Left renal pelvis (tissue), 4 donors: ENCODE results near the gene TMEM243. TPM values are rescaled to one million over a fixed set of nuclear protein-coding genes. Genes with fewer than 3 reads are reported as not detected.
A peak's percentile ranks its signal among the peaks of the same experiment; 100 is the strongest.

Source experiments
- DNase-seq, 4 donors: peaks; one replicate each; pipeline ENCODE4 v3.0.0-alpha.2; 2013; ENCODE audit warnings: low read depth in 4 of 4, low spot score in 3 of 4
- polyA plus RNA-seq, 4 donors: library from polyadenylated mRNA; unstranded; fragments of 120-200 nt; gene quantifications; one replicate each; pipeline ENCODE4 v1.2.1, GENCODE V29; 2013; ENCODE audit not compliant: insufficient read length in 4 of 4

Gene TMEM243
- polyA plus RNA-seq, 4 donors: 31.5 to 47.2 (median 39.7) TPM

- DNase-seq: no peak
Measured at GRCh38 chr7:87170828-87171227, 48.7 kb downstream of the TMEM243 start.

DNA sequence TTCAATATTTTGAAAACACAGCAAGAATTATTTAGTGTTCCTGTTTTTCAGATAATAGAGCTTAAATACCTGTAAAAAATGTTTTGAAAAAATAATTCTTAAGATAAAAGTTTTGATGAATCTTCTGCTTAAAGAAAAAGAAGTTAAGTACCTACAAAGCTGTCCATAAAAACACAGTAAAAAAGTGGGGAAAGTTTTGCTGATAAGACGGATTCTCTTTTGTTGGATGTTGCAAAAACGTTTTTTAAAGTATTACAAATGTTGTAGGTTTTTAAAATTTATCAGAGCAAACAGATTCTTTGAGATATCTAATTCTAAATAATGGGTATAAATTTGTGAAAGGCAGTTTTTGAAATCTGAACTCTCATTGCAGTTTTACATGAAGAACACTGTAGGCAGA is 55.1 kb downstream of the TMEM243 start:
- DNase-seq: no peak

- no peak for DNase-seq
Measured at GRCh38 chr7:87159538-87159937, 60.0 kb downstream of the TMEM243 start.

GRCh38 chr7:87156709-87157108 is 62.8 kb downstream of the TMEM243 start:
- DNase-seq: no peak

DNA sequence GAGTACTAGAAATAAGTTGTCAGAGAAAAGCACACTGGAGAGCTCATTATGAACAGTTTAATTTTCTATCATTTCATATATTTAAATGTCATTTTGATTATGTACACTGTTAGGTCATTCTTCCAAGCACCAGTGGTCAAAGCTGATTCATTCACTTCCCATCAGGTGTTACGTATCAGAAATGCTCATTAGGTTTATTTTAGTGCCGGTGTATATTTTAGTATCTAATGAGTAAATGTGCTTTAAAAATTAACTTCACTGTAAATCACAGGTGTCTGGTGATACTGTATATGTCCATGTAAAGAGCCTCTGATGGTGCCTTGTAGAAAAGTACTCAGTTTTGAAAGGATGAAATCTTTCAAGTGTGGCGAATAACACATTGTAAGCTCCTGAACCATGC is 63.7 kb downstream of the TMEM243 start:
- no peak for DNase-seq

DNA sequence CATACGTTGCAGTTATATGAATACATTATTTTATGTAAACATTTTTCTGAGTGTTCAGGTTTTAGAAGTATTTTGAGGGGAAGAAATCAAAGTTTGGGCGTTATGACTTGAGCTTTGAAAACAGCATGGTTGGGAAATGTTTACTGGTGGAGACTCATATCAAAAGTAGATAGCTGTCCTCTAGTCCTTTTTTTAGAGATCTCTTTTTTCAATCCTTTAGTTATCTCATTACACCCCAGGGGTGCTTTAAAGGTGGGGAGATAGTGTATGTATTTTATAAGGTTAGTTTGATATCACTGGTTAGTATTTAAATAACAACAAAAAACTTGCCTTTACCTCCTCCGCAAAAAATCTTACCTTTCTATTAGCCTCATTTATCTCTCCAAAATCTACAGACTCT is 65.0 kb downstream of the TMEM243 start:
- DNase-seq: no peak

- no peak for DNase-seq
Measured at GRCh38 chr7:87154166-87154565, 65.4 kb downstream of the TMEM243 start.

- peak in 1 of 4 donors; percentile 44 for DNase-seq
Measured at GRCh38 chr7:87152897-87153641, 66.5 kb downstream of the TMEM243 start.

DNA sequence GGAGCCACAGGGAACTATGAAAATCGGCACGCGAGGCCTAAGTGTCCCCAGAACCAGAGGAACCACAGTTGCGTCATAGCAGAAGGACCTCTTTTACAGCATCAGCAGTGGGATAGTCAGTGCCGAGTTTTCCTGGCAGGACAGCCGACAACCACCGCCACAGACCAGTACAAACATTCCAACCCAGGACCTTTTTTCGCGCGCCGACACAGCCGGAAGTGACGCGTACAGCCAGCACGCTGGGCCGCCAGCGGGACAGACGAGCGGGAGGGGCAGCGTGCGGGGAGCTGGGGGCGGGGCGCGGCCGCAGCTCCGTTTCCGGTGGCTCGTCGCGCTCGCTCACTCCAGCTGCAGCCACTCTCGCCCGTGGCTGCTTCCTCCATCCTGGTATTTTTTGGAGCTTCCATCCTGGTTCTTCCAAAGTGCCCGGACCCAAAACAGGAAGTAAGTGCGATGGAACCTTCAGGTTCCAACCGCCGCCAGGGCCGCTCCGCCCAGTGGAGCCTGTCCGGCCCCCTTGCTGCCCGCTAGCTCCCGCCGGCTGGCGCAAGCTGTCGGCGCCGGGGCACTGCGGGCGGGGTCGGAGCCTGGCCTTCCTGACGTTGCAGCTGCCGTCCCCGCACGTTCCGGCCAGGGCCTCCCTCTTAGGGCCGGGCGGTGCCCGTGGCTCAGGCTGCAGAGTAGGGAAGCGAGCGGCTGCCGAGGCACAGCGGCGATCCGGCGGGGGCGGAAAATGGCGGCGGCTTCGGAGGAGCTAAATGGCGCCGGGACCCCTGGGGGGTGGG is 67.2 kb downstream of the TMEM243 start, which contains the start of gene DMTF1:
Gene DMTF1 (plus strand): TSS at position 342 of the 785 bp plus-strand sequence. CDS start 12,489 bp downstream, outside the sequence.
- peak; percentile 86 to 91 (median 90) for DNase-seq

DNA sequence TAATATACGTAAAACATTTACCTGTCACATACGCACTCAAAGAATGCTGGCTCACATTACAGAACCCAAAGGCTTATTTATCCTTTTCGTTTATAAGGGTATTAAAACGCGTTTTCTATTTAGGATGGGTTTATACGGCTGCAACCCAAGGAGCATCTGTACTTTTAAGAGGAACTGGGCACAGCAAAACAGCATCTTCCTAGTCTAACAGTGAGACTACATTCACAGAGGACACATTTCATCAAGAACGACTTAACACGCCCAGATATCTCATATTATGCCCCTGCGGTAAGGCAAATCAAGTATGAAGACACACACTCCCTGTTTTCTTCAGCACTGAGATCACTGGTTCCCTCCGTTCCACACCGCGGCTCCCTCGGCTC is 67.8 kb downstream of the TMEM243 start:
- no peak for DNase-seq

- DNase-seq: no peak
Measured at GRCh38 chr7:87151002-87151728, 68.4 kb downstream of the TMEM243 start.

DNA sequence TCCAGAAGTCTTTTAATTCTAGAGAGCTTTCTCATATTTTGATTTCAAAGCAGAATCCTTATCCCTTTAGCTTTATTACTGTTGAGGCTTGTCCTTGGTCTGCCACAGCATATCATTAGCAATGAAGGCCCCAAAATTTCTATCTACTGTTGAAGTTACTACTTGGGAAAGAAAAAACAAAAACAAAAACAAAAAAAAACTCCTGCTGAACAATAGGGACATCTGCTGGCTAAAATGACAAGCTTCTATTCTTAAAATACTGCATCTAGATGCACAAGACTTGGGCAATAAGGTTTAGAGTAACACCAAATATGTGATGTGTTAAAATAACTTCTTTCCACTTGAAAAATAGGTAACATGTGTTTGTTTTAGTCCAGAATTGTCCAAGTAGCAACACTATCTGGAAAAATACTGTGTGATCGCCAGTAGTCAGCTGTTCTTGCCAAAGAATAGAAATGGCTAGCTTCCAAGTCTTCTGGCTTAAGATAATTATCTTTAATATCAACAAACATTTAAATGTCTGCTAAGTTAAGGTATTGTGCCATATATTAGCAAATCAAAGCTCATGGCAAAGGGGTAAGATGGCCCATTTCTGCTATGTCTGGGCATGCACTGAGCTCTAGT is 71.1 kb downstream of the TMEM243 start:
- DNase-seq: no peak

DNA sequence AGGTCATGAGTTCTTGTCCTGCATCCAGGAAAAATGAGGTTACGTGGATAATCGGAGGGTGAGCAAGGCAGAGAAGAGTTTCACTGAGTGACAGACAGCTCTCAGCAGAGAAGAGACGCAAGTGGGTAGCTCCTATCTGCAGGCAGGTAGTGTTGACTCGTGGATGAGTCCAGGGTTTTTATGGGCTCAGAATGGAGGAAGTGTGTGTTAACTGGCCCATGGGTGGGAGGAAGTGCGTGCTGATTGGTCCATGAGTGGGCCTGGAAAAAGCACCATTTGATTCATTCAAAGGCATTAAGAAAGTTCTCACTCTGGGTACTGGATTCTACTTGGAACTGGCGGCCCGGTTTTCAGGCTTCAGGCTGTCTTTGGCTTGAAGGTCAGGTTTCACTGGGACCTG is 72.0 kb downstream of the TMEM243 start:
- DNase-seq: no peak

- no peak for DNase-seq
Measured at GRCh38 chr7:87146740-87147386, 72.7 kb downstream of the TMEM243 start.

Other genes with a start within 250 kb of the TMEM243 start
- 1 to 10 TPM; 2.9 to 7.7 (median 6.9) TPM for gene ELAPOR2, start 160.1 kb downstream of the TMEM243 start, polyA plus RNA-seq
- gene DMTF1, start 67.3 kb downstream of the TMEM243 start, polyA plus RNA-seq: 100 to 1,000 TPM; 138 to 236 (median 167) TPM
- 10 to 100 TPM; 21.6 to 44.8 (median 35.6) TPM for gene CROT, start 125.9 kb upstream of the TMEM243 start, polyA plus RNA-seq